Stimulated activated CD8-positive, alpha-beta memory T cell treated with anti-CD3 and anti-CD28 coated beads, Interleukin-7, amount 100 ng/mL, for 4 hours (primary cell): ENCODE results near the gene RAB27B.

Source experiments
- DNase-seq, 2 donors: peaks; one replicate each; pipeline ENCODE4 v3.0.0-alpha.2; 2020; ENCODE audit warnings: low read depth in 2 of 2

The RAB27B gene

GRCh38 chr18:54910161-54910919, 82.1 kb downstream of the RAB27B start:
- DNase-seq, result no peak

GRCh38 chr18:54911551-54911950, 83.3 kb downstream of the RAB27B start:
- no peak for DNase-seq

GRCh38 chr18:54914816-54915215, 86.5 kb downstream of the RAB27B start:
- no peak for DNase-seq

- no peak for DNase-seq
Measured at GRCh38 chr18:54916507-54916906, 88.2 kb downstream of the RAB27B start.

GRCh38 chr18:54918060-54918459, 89.8 kb downstream of the RAB27B start:
- DNase-seq, result no peak

- DNase-seq, result no peak
Measured at GRCh38 chr18:54919412-54919811, 91.1 kb downstream of the RAB27B start.

- no peak for DNase-seq
Measured at GRCh38 chr18:54923339-54923956, 95.2 kb downstream of the RAB27B start.

GRCh38 chr18:54924948-54925347, 96.7 kb downstream of the RAB27B start:
- DNase-seq, result no peak

GRCh38 chr18:54926593-54927325, 98.5 kb downstream of the RAB27B start:
- no peak for DNase-seq

- no peak for DNase-seq
Measured at GRCh38 chr18:54928236-54928635, 100.0 kb downstream of the RAB27B start.

- no peak for DNase-seq
Measured at GRCh38 chr18:54931152-54931551, 102.9 kb downstream of the RAB27B start.

GRCh38 chr18:54932472-54932871, 104.2 kb downstream of the RAB27B start:
- DNase-seq, result no peak

GRCh38 chr18:54938506-54938905, 110.2 kb downstream of the RAB27B start:
- no peak for DNase-seq

- DNase-seq, result no peak
Measured at GRCh38 chr18:54939361-54939917, 111.2 kb downstream of the RAB27B start.

GRCh38 chr18:54942144-54942543, 113.9 kb downstream of the RAB27B start:
- DNase-seq, result no peak

GRCh38 chr18:54942569-54942968, 114.3 kb downstream of the RAB27B start:
- DNase-seq, result no peak
